ENCODE results near the gene MGAT4B. TPM values are rescaled to one million over a fixed set of nuclear protein-coding genes. Genes with fewer than 3 reads are reported as not detected.
A peak's percentile ranks its signal among the peaks of the same experiment; 100 is the strongest.

The MGAT4B gene
- total and polyA plus RNA-seq, 5 donors: 56.7 to 82.2 (median 79.6) TPM

DNA sequence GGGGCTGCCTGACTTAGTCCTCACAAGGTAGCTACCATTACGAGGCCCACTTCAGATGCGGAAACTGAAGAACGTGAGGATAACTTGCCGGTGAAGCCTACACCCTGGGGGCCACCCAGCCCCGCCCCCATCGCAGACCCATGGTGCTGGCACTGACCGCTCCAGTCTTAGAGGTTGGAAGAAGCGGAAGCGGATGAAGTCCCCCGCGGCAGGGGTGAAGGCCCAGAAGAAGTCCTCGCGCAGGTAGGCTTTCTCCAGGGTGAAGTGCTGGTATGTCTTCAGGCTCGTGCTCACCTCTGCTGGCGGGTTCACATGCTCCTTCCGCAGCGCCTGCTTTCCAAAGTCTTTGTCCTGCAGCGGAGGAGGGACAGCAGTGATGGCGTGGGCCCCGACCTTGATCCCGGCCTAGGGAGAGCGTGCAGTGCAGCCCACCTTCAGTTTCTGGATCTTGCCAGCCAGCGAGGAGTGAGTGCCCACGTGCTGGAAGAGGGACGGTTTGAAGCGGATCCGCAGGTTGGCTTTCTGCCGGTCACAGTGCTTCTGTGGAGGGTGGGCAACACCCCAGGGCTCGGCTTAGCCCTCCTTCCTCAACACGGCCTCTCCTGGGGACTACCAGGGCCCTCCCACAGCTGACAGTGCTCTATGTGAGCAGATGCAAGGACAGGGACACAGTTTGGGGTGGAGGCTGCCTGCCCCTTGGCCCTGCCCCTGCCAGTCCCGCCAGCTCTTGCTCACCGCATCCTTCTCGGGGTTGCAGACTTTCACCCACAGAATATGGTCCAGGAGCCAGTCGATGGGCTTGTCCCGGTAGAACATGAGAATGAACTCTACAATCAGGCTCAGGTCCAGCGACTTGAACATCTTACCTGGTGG lies 7.7 kb downstream of the MGAT4B start:
- peaks cover 7% of the 10 kb centered on the region for H3K4me1 ChIP-seq (ENCODE audit: control insufficient read depth, insufficient read depth, low read length)
- no peak overlapping the region for H3K4me3 ChIP-seq (ENCODE audit: low read length)
- WGBS: 94% methylated on average over 36 of the region's 36 CpGs
- intact Hi-C loops (cut with DNase I): loop anchor here in 1 of 4 donors (5.0 kb wide), 1 partner anchor 37 kb away; no protein-coding TSS in a partner anchor
- H3K9me3 ChIP-seq (ENCODE audit: control insufficient read depth, low read length): no peaks in the 10 kb centered on the region
- H3K27me3 ChIP-seq (ENCODE audit: control insufficient read depth, insufficient read depth): no peaks in the 10 kb centered on the region
- H3K27ac ChIP-seq (ENCODE audit: low read length): no peak overlapping the region
- no peak for ATAC-seq
- DNase-seq: peak in 2 of 3 donors; percentile 59 to 61

DNA sequence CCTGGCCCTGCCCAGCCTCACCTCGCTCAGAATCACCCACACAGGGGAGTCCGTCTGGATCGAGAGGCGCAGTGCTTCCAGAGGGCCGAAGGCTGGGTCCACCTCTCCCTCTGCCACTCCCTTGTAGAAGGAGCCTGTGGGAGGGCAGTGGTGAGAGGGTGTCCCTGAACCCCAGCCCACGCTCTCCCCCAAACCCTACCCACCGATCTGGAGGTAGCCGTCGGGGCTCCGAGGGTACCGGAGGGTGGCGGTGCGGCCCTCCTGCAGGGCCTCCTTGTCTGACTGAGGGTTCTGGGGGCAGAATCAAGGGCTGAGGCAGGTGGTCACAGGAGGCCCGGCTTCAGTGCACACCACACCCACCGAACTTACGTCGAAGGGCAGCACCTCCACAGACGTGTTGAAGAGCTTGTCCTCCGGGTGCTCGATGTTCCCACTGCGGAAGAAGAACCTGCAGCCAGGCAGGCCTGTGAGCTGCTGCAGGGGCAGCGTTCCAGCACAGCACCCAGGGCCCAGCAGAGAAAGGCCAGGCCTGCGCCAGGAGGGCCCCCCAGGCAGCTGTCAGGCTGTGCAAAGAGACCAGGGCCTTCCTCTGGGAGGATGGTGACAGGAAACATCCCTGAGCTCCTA lies 8.4 kb downstream of the MGAT4B start:
- peak in 2 of 3 donors; percentile 40 to 43 for DNase-seq

DNA sequence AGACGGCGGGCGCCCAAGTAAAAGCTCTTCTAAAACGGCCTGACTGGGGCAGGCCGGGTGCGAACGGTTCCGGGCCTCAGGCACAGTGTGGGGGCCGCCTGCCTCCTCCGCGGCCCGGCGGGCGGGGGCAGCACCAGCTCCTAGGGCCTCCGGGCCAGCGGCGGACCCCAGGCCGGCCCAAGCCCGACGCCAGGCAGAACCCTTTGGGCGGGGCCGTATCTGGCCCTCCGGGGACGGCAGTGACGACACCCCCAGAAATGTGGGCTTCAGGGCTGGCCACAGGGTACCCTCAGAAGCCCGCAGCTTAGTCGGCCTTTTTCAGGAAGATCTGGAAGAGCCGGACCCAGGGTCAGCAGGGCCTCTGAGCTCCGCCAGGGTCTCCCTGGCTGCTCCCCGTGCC lies 8.9 kb downstream of the MGAT4B start:
- H3K27ac ChIP-seq (ENCODE audit: low read length): no peak overlapping the region
- intact Hi-C loops (cut with DNase I): loop anchor here in 1 of 4 donors (5.0 kb wide), 1 partner anchor 35 kb away; no protein-coding TSS in a partner anchor
- no peak for ATAC-seq
- no peaks in the 10 kb centered on the region for H3K9me3 ChIP-seq (ENCODE audit: control insufficient read depth, low read length)
- H3K4me1 ChIP-seq (ENCODE audit: control insufficient read depth, insufficient read depth, low read length): peaks cover 12% of the 10 kb centered on the region
- 96% methylated on average over 30 of the region's 30 CpGs for WGBS
- peak in 2 of 3 donors; percentile 55 to 68 for DNase-seq
- no peak overlapping the region for H3K4me3 ChIP-seq (ENCODE audit: low read length)
- H3K27me3 ChIP-seq (ENCODE audit: control insufficient read depth, insufficient read depth): no peaks in the 10 kb centered on the region

More for the DNA sequence above, 8.4 kb downstream of the MGAT4B start:
- no peaks in the 10 kb centered on the region for H3K9me3 ChIP-seq (ENCODE audit: control insufficient read depth, low read length)
- no peak for ATAC-seq
- intact Hi-C loops (cut with DNase I): loop anchor here in 1 of 4 donors (5.0 kb wide), 1 partner anchor 36 kb away; no protein-coding TSS in a partner anchor
- peaks cover 10% of the 10 kb centered on the region for H3K4me1 ChIP-seq (ENCODE audit: control insufficient read depth, insufficient read depth, low read length)
- H3K4me3 ChIP-seq (ENCODE audit: low read length): no peak overlapping the region
- whole genome bisulfite sequencing: 95% methylated on average over 23 of the region's 23 CpGs
- no peak overlapping the region for H3K27ac ChIP-seq (ENCODE audit: low read length)
- H3K27me3 ChIP-seq (ENCODE audit: control insufficient read depth, insufficient read depth): no peaks in the 10 kb centered on the region

DNA sequence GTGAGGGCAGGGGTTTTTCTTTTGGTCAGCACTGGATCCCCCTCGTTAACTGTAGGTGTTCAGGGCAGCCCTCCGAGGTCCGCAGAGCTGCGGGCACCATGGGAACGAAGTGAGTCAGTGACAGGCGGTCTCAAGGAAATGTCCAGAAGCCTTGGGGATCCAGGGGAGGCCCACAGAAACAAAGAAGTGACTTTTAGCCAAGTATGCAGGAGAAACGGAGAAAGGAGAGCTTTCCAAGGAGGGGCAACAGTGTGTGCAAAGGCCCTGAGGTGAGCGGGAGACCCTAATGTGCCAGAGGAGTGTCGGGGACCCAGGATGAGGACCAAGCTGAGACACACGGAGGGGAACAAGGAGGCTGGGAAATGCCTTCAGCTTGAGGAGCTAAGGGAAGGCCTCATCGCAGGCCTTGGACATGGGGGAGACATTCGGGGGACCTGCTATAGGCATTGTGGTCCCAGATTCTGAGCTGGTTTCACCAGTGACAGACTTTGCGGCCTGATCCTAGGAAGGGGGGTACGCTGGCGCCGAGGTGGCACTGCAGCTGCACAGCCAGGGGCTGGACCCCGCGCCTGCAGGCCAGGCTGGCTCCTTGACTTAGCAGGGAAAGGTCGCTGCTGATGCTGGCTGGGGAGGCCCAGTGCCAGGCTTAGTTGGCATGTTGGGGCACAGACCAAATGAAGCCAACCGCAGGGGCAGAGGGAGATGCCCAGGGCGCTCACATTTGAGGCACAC lies 9.6 kb downstream of the MGAT4B start:
- intact Hi-C loops (cut with DNase I): loop anchor here in 2 of 4 donors (1.0 to 5.0 kb wide), 2 partner anchors 34 to 35 kb away; no protein-coding TSS in a partner anchor
- H3K27ac ChIP-seq (ENCODE audit: low read length): no peak overlapping the region
- peak in 2 of 3 donors; percentile 53 to 74 for DNase-seq

DNA sequence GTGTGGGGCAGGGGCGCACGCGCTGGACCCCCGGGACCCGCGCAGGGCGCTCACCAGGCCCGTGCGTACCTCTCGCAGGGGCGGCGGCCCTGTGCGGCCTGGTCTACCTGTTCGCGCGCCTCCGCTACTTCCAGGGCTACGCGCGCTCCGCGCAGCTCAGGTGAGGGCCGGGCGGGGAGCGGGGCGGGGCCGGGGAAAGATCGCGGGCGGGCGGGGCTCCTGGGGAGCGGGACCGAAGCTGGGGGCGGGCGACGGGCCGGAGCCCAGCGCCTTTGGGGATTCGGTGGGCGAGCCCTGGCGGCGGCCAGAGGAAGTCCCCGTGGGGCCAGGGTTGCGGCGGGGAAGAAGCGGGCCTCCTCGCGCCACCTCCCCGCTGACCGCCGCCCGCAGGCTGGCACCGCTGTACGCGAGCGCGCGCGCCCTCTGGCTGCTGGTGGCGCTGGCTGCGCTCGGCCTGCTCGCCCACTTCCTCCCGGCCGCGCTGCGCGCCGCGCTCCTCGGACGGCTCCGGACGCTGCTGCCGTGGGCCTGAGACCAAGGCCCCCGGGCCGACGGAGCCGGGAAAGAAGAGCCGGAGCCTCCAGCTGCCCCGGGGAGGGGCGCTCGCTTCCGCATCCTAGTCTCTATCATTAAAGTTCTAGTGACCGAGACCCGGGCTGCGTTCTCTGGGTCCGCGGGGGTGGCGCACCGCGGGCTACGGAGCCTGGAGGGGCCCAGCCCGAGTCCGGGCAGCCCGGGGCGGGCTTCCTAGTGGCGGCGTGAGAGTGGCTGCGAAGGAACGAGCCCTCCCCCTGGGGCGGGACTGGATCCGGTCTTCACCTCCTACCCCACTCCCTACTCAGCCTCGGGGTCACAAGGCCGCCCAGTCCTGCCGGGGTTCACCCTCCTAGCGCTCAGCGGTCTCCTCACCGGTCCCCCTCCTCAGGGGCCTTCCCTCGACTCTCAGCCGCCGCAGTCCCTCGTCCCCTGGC lies 10.5 kb downstream of the MGAT4B start:
- ATAC-seq (peak; percentile 62 to 68), DNase-seq (peak; percentile 87 to 94 (median 93))
- Histone ChIP-seq H3K27ac (ENCODE audit: low read length) (peak overlapping the region; percentile 10), H3K27me3 (ENCODE audit: control insufficient read depth, insufficient read depth) (no peaks in the 10 kb centered on the region), H3K4me1 (ENCODE audit: control insufficient read depth, insufficient read depth, low read length) (peaks cover 16% of the 10 kb centered on the region), H3K9me3 (ENCODE audit: control insufficient read depth, low read length) (no peaks in the 10 kb centered on the region), H3K4me3 (ENCODE audit: low read length) (peak overlapping the region; percentile 57)
- 3% methylated on average over 113 of the region's 113 CpGs for WGBS
- intact Hi-C loops (cut with DNase I): loop anchor here in 2 of 4 donors (1.0 to 5.0 kb wide), 3 partner anchors 33 to 63 kb away; partner anchors contain the start of gene MAML1 (in 1 of the 2)

More for the DNA sequence above, 9.6 kb downstream of the MGAT4B start:
- Histone ChIP-seq H3K4me1 (ENCODE audit: control insufficient read depth, insufficient read depth, low read length) (peaks cover 16% of the 10 kb centered on the region), H3K9me3 (ENCODE audit: control insufficient read depth, low read length) (no peaks in the 10 kb centered on the region), H3K4me3 (ENCODE audit: low read length) (no peak overlapping the region), H3K27me3 (ENCODE audit: control insufficient read depth, insufficient read depth) (no peaks in the 10 kb centered on the region)
- ATAC-seq: no peak
- WGBS: 87% methylated on average over 21 of the region's 21 CpGs

DNA sequence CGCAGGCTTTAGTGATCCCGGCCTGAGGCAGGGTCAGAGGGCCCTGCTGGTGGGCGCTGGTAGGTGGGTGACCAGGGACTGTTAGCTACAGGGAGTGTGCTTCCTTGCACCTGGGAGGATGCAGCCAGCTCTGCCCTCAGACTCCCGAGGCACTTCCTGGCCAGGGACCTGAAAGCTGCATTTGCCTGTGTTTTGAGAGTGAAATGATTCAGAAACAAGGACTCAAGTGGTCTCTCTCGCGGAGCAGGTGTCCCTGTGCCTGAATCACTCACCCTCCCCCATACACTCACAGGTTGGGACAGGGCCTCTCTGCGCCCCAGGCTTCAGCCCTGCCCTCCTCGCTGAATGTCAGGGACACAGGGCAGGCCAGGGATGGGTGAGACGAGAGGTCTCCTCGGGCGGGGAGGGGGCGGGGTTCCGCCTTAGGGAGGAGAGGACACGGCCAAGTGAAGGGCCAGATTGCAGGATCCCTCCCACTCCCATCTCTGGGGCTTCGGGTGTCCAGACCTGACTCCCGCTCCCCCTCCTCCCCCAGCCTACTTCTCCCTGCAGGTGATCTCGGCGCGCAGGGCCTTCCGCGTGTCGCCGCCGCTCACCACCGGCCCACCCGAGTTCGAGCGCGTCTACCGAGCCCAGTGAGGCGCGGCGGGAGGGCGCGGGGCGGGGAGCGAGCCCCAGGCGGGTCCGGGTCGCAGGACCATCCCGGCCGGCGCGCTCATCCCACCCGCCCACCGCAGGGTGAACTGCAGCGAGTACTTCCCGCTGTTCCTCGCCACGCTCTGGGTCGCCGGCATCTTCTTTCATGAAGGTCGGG lies 11.4 kb downstream of the MGAT4B start:
- no peak overlapping the region for H3K27ac ChIP-seq (ENCODE audit: low read length)
- no peaks in the 10 kb centered on the region for H3K27me3 ChIP-seq (ENCODE audit: control insufficient read depth, insufficient read depth)
- peaks cover 16% of the 10 kb centered on the region for H3K4me1 ChIP-seq (ENCODE audit: control insufficient read depth, insufficient read depth, low read length)
- H3K9me3 ChIP-seq (ENCODE audit: control insufficient read depth, low read length): no peaks in the 10 kb centered on the region
- intact Hi-C loops (cut with DNase I): loop anchor here in 2 of 4 donors (2.0 to 5.0 kb wide), 2 partner anchors 33 to 62 kb away; partner anchors contain the start of gene MAML1 (in 1 of the 2)
- peak in 2 of 3 donors; percentile 72 to 77 for DNase-seq
- peak overlapping the region; percentile 57 for H3K4me3 ChIP-seq (ENCODE audit: low read length)
- ATAC-seq: peak in 1 of 2 donors; percentile 1
- WGBS: 10% methylated on average over 53 of the region's 53 CpGs

DNA sequence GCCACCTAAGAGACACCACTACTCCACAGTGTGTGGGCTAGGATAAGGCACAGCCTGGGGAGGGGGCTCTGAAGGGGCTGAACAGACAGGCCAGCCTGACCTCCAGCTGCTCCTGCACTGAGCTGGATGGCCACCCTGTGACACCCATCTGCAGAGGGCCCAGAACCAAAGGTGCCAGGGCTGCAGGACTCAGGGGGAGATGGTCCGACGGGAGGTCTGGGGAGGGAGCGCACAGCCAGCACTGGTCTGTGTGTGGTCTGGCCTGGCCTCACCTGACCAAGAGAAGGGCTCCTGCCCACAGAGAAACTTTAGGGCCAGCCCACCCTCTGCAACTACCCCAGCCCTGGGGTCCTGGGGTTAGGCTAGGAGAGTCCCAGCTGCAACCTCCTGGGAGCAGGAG lies 12.1 kb downstream of the MGAT4B start:
- no peaks in the 10 kb centered on the region for H3K9me3 ChIP-seq (ENCODE audit: control insufficient read depth, low read length)
- no peak overlapping the region for H3K4me3 ChIP-seq (ENCODE audit: low read length)
- H3K4me1 ChIP-seq (ENCODE audit: control insufficient read depth, insufficient read depth, low read length): peaks cover 16% of the 10 kb centered on the region
- H3K27ac ChIP-seq (ENCODE audit: low read length): peak overlapping the region; percentile 5
- DNase-seq (peak in 2 of 3 donors; percentile 54 to 62), ATAC-seq (no peak)
- WGBS: 72% methylated on average over 3 of the region's 3 CpGs
- H3K27me3 ChIP-seq (ENCODE audit: control insufficient read depth, insufficient read depth): no peaks in the 10 kb centered on the region
- intact Hi-C loops (cut with DNase I): loop anchor here in 1 of 4 donors (2.0 kb wide), 1 partner anchor 62 kb away; the partner anchor contains the start of gene MAML1

DNA sequence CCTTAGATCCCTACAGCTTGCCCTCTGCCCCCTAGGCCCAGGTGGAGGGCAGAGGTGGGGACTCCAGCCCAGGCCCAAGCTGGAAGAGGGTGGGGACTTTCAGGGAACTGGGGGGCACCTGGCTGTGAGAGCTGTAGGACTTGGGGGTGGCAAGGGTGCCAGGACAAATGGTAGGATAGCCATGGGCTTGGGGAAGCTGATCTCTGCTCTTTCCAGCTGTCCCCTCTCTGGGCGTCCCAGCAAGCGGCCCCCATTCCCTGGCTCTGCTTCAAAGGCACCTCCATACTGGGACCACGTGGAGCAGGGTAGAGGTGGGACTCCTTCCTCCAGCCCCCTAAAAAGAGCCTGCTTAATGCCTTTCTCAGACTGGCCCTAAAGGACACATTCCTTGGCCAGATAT lies 12.5 kb downstream of the MGAT4B start:
- Histone ChIP-seq H3K4me1 (ENCODE audit: control insufficient read depth, insufficient read depth, low read length) (peaks cover 16% of the 10 kb centered on the region), H3K4me3 (ENCODE audit: low read length) (peak overlapping the region; percentile 3), H3K9me3 (ENCODE audit: control insufficient read depth, low read length) (no peaks in the 10 kb centered on the region), H3K27ac (ENCODE audit: low read length) (peak overlapping the region; percentile 5), H3K27me3 (ENCODE audit: control insufficient read depth, insufficient read depth) (no peaks in the 10 kb centered on the region)
- intact Hi-C loops (cut with DNase I): loop anchor here in 1 of 4 donors (2.0 kb wide), 1 partner anchor 61 kb away; the partner anchor contains the start of gene MAML1
- no peak for ATAC-seq
- WGBS: 46% methylated on average over 3 of the region's 3 CpGs
- DNase-seq: peak in 1 of 3 donors; percentile 52
